Gastrocnemius medialis (tissue), 4 donors: Measurements from ENCODE around the gene PROKR1. TPM values are rescaled to one million over a fixed set of nuclear protein-coding genes. Genes with fewer than 3 reads are reported as not detected.

ENCODE experiments used
- ATAC-seq, 2 donors: fragments of 150-250 bp; one replicate each; pipeline ENCODE4 v1.9.1; 2016
- DNase-seq, 2 donors: peaks; one replicate each; pipeline ENCODE4 v3.0.0-alpha.2; 2019
- H3K27ac ChIP-seq, 4 donors: fragments of 200-600 bp; sonication (generic); 1 replicate in 1 of 4; 2 replicates in 3 of 4; pipeline ENCODE4 v1.5.1; 2016 to 2018; ENCODE audit warnings: mild to moderate bottlenecking in 2 of 4, moderate library complexity in 1 of 4
- H3K27me3 ChIP-seq, 3 donors: fragments of 200-600 bp; sonication (generic) in 2 of 3; 1 replicate in 1 of 3; 2 replicates in 2 of 3; pipeline versions ENCODE4 v1.5.1 to v1.6.0; 2016 to 2019; ENCODE audit warnings: mild to moderate bottlenecking in 1 of 3, moderate library complexity in 1 of 3
- H3K36me3 ChIP-seq, 2 donors: fragments of 200-600 bp; sonication (generic) in 1 of 2; one replicate each; pipeline ENCODE4 v1.5.1; 2017 to 2018
- H3K4me1 ChIP-seq, 2 donors: fragments of 200-600 bp; sonication (generic) in 1 of 2; one replicate each; pipeline ENCODE4 v1.5.1; 2016 to 2017; ENCODE audit warnings: mild to moderate bottlenecking in 2 of 2
- H3K4me3 ChIP-seq, 4 donors: fragments of 200-600 bp; sonication (generic) in 3 of 4; 1 replicate in 1 of 4; 2 replicates in 3 of 4; pipeline ENCODE4 v1.5.1; 2016 to 2019; ENCODE audit warnings: mild to moderate bottlenecking in 2 of 4
- H3K9me3 ChIP-seq, 3 donors: fragments of 200-600 bp; sonication (generic) in 2 of 3; 1 replicate in 1 of 3; 2 replicates in 2 of 3; pipeline ENCODE4 v1.5.1; 2016 to 2019
- CTCF ChIP-seq, 5 experiments: fragments of 450-650 bp in 3 of 5; fragments of 200-600 bp in 2 of 5; sonication (generic) in 2 of 5; IDR thresholded peaks in 4 of 5; conservative IDR thresholded peaks in 1 of 5; 1 replicate in 4 of 5; 2 replicates in 1 of 5; pipeline ENCODE4 v1.5.1; 2016 to 2019; ENCODE audit warnings: antibody characterized with exemption in 5 of 5, mild to moderate bottlenecking in 3 of 5, moderate library complexity in 3 of 5
- POLR2A ChIP-seq, 2 donors: fragments of 450-650 bp; IDR thresholded peaks; one replicate each; pipeline ENCODE4 v1.6.1; 2017; ENCODE audit warnings: antibody characterized with exemption in 2 of 2, mild to moderate bottlenecking in 2 of 2, moderate library complexity in 2 of 2
- in situ Hi-C, 4 donors: fragments of 200-750 bp; cut with MboI; loops; one replicate each; pipeline versions ENCODE4 v1.15.0 to v1.8.0; 2017; ENCODE audit warnings: low sequenced_read_pairs in 4 of 4
- intact Hi-C: fragments of 100-400 bp; cut with DNase I; formaldehyde crosslinking; loops from one replicate; pipeline ENCODE4 v1.15.1; 2023; ENCODE audit warnings: low total_unique reads
- total RNA-seq, 4 donors: library from RNA; depleted of rRNA; stranded (reverse); fragments of >200 nt; gene quantifications; one replicate each; pipeline versions ENCODE4 v1.1.0 to v1.2.3, GENCODE V29; 2016

Gene PROKR1
- total RNA-seq, 4 donors from 2014 or later: 0.09 to 0.10 TPM; not detected in 2

DNA sequence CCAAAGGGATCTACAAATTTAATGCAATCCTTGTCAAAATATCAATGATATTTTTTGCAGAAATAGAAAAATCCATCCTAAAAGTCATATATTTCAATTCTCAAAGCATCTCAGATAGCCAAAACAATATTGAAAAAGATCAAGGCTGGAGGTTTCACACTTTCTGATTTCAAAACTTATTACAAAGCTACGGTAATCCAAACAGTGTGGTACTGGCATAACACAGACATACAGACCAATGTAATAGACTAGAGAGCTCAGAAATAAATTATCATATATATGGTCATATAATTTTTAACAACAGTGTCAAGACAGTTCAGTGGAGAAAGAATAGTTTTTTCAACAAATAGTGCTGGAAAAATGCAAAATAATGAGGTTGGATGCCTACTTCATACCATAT lies 40.3 kb upstream of the PROKR1 start:
- DNase-seq (no peak), ATAC-seq (no peak)
- intact Hi-C loops: no loop called here
- no peaks in the 10 kb centered on the region for H3K4me1 ChIP-seq
- H3K36me3 ChIP-seq: no peaks in the 10 kb centered on the region
- in situ Hi-C loops: no loop called here
- no peak overlapping the region for H3K4me3 ChIP-seq
- H3K27ac ChIP-seq: no peak overlapping the region
- H3K9me3 ChIP-seq: peaks cover 0 to 12% (median 0%) of the 10 kb centered on the region in 3 donors
- TF ChIP-seq POLR2A (IDR thresholded peaks at IDR 0.05) (no peak), CTCF (IDR thresholded peaks at IDR 0.05 in 4 of 5, conservative IDR thresholded peaks at IDR 0.05 in 1 of 5) (no peak)
- no peaks in the 10 kb centered on the region for H3K27me3 ChIP-seq

- Histone ChIP-seq H3K4me3 (no peak overlapping the region), H3K36me3 (no peaks in the 10 kb centered on the region), H3K4me1 (no peaks in the 10 kb centered on the region), H3K27me3 (no peaks in the 10 kb centered on the region), H3K9me3 (peaks cover 0 to 12% (median 0%) of the 10 kb centered on the region in 3 donors), H3K27ac (no peak overlapping the region)
- intact Hi-C loops (no loop called here), in situ Hi-C loops (no loop called here)
- DNase-seq: no peak
- ATAC-seq: no peak
- TF ChIP-seq CTCF (IDR thresholded peaks at IDR 0.05 in 4 of 5, conservative IDR thresholded peaks at IDR 0.05 in 1 of 5) (no peak), POLR2A (IDR thresholded peaks at IDR 0.05) (no peak)
Measured at GRCh38 chr2:68604077-68604476, 39.3 kb upstream of the PROKR1 start.

DNA sequence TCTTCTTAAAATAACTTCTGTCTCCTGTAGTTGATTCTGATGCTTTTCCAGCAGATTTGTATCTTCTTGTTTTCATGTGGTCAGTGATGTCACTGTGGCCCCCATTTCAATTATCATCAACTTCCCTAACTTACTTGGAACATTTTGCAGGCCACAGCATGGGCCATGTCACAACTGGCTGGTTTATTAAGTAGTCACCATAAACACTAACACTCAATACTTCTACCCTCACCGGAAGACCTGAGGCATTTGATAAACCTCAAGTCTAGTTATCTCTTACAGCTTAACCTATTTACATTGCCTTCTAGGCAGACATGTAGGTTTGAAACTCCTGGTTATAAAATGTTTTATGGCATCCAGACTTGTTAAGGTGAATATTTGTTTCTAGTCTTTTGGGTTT lies 37.4 kb upstream of the PROKR1 start:
- in situ Hi-C loops: no loop called here

GRCh38 chr2:68606759-68607158 lies 36.6 kb upstream of the PROKR1 start:
- Histone ChIP-seq H3K4me3 (no peak overlapping the region), H3K9me3 (peaks cover 0 to 11% (median 0%) of the 10 kb centered on the region in 3 donors), H3K36me3 (no peaks in the 10 kb centered on the region), H3K27me3 (no peaks in the 10 kb centered on the region), H3K27ac (no peak overlapping the region), H3K4me1 (no peaks in the 10 kb centered on the region)
- TF ChIP-seq CTCF (IDR thresholded peaks at IDR 0.05 in 4 of 5, conservative IDR thresholded peaks at IDR 0.05 in 1 of 5) (no peak), POLR2A (IDR thresholded peaks at IDR 0.05) (no peak)
- intact Hi-C loops (no loop called here), in situ Hi-C loops (no loop called here)
- DNase-seq (no peak), ATAC-seq (no peak)

More for the DNA sequence above, 37.4 kb upstream of the PROKR1 start:
- peaks cover 0 to 18% (median 0%) of the 10 kb centered on the region in 3 donors for H3K9me3 ChIP-seq
- no peaks in the 10 kb centered on the region for H3K4me1 ChIP-seq
- H3K4me3 ChIP-seq: no peak overlapping the region
- ATAC-seq: no peak
- intact Hi-C loops: no loop called here
- no peak for DNase-seq
- no peak overlapping the region for H3K27ac ChIP-seq
- no peaks in the 10 kb centered on the region for H3K36me3 ChIP-seq
- TF ChIP-seq CTCF (IDR thresholded peaks at IDR 0.05 in 4 of 5, conservative IDR thresholded peaks at IDR 0.05 in 1 of 5): no peak
- no peak for TF ChIP-seq POLR2A (IDR thresholded peaks at IDR 0.05)
- H3K27me3 ChIP-seq: no peaks in the 10 kb centered on the region

GRCh38 chr2:68607837-68608236 lies 35.5 kb upstream of the PROKR1 start:
- Histone ChIP-seq H3K27ac (no peak overlapping the region), H3K4me3 (no peak overlapping the region), H3K9me3 (peaks cover 0 to 6% (median 0%) of the 10 kb centered on the region in 3 donors), H3K27me3 (no peaks in the 10 kb centered on the region), H3K36me3 (no peaks in the 10 kb centered on the region), H3K4me1 (no peaks in the 10 kb centered on the region)
- in situ Hi-C loops: no loop called here
- ATAC-seq (no peak), DNase-seq (no peak)
- no peak for TF ChIP-seq POLR2A (IDR thresholded peaks at IDR 0.05)
- TF ChIP-seq CTCF (IDR thresholded peaks at IDR 0.05 in 4 of 5, conservative IDR thresholded peaks at IDR 0.05 in 1 of 5): no peak
- intact Hi-C loops: no loop called here
